HG03442 (cell line): ENCODE data around the gene RFC2.

ENCODE experiments used
- ATAC-seq: cut with Tn5 transposase; IDR thresholded peaks from one replicate; pipeline ENCODE4 v1.9.1; 2021; ENCODE audit warnings: mild to moderate bottlenecking, moderate library complexity; ENCODE audit not compliant: unreplicated experiment

Gene RFC2

DNA sequence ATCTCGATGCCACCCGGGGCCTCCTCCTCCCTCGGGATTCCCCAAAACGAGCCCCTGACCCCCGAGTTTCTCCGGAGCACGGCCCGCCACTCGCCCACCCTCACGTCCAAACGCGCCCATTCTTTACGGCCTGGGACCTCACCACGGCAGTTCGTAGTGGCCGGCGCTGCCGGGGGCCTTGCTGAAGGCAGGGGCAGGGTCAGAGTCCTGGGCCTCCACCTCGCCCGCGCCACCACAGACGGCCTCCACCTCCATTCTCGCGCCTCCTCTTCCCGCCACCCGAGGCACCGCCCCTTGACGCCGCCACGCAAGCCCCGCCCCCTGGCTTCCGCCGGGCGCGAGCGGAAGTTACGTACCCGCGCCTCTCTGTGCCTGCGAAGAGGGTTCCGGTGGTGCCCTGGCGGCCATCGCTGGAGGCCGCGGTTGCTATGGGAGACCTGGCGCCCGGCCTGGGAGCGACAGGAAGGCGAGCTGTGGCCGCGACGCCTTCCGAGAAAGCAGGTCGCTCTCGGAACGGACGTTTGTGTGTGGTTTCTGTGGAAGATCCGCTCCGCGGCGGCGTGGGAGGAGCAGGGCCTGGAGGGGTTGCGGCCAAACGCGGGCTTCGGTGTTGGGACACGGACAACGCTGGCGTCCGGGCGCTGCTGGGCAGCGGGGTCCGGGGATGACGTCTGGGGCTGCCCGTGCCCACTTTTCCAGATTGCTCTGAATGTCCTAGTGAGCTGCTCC is at the start of gene RFC2:
TSS of gene RFC2 (minus strand) at position 271 of the 729 bp plus-strand sequence. CDS start at position 255, 16 bp downstream.
- ATAC-seq = peak; percentile 91

GRCh38 chr7:74302745-74303221 is 48.6 kb upstream of the RFC2 start:
- no peak for ATAC-seq

DNA sequence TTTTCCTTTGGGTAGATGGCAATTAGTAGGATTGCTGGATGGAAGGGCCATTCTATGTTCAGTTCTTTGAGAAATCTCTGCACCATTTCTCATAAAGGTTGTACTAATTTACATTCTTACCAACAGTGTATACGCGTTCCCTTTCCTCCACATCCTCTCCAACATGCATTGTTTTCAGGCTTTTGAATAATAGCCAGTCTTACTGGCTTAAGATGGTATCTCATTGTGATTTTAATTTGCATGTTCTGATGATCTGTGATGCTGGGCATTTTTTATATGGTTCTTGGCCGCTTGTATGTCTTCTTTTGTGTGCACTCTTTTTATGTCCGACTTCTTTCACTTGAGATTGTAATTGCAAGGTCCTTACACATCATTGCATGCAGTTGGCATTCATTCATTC is 46.7 kb upstream of the RFC2 start:
- ATAC-seq = no peak

DNA sequence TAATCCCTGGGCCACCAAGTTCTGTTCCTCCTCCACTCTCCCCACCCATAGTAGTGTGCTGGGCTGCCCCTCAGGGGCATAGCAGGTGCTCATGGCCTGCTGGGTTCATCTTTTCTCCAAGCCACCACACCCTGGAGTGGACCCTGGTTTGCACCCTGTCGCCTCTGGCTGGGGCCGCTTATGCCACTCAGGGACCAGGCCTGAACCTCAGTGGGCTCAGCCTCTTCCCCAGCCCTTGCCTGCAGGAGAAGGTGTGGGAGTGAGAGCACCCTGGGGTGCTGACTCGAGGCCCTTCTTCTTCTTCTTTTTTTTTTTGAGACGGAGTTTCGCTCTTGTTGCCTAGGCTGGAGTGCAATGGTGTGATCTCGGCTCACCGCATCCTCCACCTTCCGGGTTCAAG is 45.2 kb upstream of the RFC2 start:
- no peak for ATAC-seq

GRCh38 chr7:74297516-74298233 is 43.5 kb upstream of the RFC2 start:
- ATAC-seq = no peak

GRCh38 chr7:74294191-74294998 is 40.2 kb upstream of the RFC2 start:
- no peak for ATAC-seq

DNA sequence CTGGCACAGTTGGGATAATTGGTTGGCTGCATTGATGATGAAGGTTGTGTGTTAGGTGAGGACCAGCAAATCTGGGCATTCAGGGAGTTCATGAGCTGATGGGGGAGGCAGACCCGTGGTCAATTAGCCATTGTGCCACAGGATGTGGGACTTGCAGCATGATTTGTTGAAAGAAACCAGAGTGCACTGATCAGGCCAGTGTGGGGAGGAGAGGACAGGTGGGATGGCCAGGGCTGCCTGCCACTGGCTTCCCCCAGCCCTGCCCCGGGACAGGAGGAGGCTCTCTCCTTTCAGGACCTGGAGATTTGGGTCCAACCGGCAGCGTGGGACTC is 39.3 kb upstream of the RFC2 start:
- no peak for ATAC-seq

DNA sequence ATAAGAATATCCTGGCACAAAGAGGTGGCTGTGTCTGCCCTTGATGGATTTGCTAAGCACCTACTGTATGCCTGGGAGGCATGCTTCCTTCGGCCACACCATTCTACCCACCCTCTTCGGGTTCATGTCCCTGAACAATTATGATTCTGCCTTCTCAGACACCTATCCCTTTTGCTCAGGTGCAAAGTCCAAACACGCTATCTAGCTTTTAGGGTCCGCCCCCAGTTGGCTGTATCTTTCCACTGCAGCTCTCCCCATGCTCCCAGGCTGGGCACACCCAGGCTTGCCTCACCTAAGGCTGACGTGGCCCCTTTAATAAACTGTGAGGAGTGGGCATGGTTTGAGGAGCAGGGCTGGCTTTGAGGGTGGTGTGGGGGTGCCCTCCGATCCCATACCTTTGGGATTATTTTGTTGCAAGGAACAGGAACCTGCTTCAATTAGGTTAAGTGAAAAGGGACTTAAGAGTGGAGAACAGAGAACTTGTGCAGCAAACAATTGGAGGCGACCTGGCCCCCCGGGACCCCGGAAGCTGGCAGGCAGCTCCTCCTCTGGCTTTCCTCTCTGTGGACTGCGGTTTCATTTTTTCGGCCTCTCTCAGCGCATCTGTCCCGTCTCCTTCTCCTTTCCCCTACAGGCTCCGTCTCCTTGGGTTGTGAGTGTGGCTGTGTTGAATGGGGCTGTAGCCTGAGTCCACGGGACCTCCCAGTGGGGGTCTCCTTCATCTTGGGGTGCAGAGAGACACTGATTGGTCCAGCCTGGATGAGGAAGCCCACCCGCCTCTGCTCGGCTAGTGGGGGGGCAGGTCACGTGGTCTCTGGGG is 38.8 kb upstream of the RFC2 start:
- no peak for ATAC-seq

DNA sequence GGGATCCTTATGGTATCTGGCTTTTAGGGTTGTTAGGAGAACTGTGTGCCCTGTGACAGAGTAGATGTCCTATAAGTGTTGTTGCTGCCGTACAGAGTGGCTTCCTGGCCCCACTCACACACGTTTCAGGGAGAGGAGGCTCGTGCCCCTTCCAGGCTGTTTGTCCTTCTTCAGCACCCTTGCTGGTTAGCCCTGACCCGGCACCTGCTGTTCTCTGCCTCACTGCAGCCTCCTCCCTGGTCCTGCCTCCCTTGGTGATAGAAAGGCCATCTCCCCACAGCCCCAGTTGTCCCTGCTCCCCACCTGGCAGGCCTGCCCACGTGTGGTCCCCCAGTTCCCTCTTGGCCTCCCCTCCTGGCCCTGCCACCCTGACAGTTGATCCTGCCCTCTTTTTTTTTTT is 37.3 kb upstream of the RFC2 start:
- no peak for ATAC-seq

DNA sequence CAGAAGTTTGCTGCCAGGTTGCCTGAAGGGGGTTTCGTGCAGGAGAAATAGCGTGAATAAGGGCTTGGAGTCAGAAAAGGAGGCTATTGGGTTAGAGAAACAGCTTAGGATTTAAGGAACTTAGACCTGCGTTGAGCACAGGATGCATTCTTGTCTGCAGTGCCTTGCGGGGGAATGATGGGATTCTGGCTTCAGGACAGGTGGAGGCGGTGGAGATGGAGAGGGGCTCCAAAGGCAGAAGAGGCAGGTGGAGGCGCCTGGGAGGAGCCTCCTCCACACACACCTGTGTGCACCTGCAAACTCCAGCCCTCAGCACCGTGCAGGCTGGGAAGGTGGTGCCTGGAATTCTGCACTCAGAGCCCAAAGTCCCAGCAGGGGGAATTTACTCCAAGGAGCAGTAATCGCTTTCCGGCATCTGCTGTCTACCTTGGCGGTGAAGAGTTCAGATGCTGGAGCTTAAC is 36.8 kb upstream of the RFC2 start:
- no peak for ATAC-seq

DNA sequence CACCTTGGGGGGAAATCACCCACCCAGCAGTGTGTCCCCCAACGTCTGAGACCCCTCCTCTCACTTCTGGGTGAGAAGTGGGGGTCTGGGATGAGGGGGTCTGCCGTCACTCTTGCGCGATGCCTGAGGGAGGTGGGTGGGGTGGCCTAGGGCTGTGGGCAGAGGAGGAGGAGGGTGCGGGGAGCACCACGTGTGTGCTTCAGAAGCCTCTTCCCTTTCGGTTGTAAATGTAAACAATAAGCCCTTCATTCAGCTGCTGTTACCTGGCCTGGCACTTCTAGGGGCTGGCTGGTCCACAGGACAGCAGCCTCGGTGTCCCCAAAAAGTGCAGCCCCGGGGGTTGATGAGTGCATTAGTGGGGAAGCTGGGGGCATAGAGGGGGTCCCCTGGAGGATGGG is 36.4 kb upstream of the RFC2 start:
- ATAC-seq = no peak

DNA sequence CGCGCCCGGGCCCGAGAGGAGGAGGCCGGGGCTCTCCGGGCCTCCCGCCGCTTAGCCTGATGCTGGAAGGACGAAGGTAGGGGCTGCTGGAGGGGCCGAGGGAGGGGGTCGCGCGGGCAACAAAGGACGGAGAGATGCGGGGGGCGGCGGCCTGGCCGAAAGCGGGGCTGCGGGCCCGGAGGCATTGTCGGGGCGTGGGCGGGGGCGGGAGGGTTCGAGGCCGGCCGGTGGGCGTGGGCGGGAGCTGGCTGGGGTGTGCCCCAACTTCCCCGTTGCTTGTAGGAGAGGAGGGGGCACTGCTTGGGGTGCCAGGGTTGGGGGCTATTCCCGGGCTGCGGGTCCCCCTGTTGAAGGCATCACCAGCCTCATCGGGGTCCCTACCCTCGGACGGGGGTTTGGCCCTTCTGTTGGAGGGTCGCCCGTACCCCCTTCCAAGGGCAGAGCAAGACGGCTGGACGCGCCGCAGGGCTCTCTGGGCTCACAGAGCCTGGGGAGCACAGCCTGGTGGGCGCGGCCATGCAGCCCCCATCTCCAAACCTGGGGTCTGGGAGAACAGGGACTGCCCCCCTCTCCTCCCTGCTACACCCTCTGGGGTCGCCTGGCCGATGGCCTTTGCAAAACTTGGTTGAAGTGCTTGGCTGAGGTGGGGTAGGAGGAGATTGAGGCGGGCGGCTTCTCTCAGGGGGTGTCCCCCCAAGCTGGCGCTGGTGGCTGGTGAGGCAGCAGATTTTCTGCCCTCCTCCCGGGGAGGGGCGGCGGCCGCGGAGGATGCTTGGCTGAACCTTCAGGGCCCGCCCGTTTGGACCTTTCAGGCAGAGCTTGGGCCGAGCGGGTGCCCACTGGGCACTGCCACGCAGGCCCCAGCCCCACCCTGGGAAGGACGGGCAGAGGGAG is 35.7 kb upstream of the RFC2 start:
- ATAC-seq = no peak

DNA sequence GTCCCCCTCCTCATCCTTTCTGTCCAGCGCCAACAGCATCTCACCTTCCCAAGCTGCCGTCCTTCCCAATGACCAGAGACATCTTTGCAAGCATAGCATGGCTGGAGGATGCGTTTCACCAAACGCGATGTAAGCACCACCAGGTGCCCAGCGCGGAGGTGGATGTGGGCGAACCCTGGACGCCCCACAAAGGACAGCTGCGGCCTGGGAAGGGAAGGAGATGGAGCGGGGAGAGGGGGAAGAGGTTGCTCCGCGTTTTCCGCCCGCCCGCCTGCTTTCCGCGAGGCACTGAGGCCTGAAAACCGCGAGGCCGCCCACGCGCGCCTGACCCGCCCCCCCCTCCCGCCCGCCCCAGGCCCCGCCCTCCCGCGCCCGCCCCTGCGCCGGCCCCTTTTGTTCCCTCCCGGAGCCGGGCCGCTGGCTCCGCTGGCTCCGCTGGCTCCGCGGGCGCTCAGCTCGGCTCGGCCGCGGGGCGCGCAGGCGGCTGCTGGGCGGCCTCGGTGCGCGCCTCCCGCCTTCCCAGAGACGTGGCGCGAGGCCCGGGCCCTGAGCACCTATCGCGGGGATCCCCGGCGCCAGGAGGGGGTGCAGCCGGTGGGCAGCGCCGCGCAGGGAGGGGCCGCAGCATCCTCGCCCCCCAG is 34.9 kb upstream of the RFC2 start, which contains the start of gene CLIP2:
TSS of gene CLIP2 (plus strand) at position 390 of the 641 bp plus-strand sequence. CDS start 28,140 bp downstream, outside the sequence.
- peak; percentile 44 for ATAC-seq

DNA sequence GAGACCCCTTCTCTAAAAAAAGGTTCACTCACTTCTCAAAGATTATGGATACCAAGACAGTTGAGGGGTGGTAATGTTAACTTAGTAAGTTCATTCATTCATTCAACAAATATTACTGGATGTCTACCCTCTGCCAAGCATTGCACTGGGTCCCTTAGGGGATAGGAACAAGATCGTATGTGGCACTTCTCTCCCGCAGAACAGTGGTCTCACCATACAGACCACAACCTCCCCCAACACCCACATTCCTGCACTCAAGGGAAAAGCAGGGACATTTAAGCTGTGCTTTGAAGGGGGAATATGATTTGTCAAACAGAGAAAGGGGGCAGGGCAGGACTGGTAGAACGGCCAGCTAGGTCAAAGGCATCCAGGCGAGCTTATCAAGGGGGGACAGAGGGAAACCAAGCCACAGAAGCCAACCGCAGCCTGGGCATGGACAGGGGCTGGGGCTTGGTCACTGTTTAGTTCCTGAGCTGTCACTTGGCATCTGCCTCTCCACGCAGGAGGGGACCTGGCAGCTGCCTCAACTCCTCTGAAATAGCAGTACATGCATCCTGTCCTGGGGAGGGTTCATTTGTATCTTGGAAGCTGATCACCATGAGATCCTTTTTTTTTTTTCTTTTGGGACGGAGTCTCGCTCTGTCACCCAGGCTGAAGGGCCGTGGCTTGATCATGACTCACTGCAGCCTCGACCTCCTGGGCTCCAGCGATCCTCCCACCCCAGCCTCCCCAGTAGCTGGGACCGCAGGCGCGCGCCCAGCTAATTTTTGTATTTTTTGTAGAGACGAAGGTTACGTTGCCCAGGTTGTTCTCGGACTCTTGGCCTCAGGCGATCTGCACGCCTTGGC is 34.1 kb upstream of the RFC2 start:
- no peak for ATAC-seq

- ATAC-seq = no peak
These were observed 33.3 kb upstream of the RFC2 start for GRCh38 chr7:74287303-74288033.

GRCh38 chr7:74286131-74286530 is 31.9 kb upstream of the RFC2 start:
- ATAC-seq = no peak

DNA sequence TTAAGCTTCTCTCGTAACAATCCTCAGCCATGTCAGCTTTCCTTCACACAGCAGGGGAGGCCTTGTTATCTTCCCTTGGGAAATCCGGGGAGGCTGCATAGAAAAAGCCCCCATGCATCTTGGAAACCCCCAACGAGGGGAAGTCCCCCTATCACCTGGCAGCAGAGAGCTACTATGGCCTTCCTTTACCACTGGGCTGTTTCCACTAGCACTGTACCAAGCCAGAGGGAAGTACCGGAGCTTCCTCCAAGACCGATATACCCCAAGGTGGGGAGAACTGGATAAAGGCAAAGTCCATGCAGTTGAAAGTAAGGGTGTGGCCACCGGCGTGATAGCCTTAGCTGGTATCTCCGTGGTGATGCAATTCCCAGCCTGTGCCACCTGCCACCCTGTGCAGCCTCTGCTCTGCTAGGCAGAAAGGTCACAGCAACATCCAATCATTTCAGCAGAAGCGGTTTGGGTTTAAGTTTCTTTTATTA is 30.6 kb upstream of the RFC2 start:
- peak; percentile 38 for ATAC-seq
